Measurements from ENCODE around the gene LRG1. TPM values are rescaled to one million over a fixed set of nuclear protein-coding genes. Genes with fewer than 3 reads are reported as not detected.

LRG1 gene
- total RNA-seq, 1 experiment from 2014 or later = 0.08 TPM

GRCh38 chr19:4492337-4493103, 47.3 kb downstream of the LRG1 start:
- DNase-seq (ENCODE audit: low read depth, low spot score) = no peak
- no peak overlapping the region for H3K27ac ChIP-seq (ENCODE audit: low read length)
- no peaks in the 10 kb centered on the region for H3K9me3 ChIP-seq (ENCODE audit: control insufficient read depth, insufficient read depth, low read depth, low read length)
- H3K4me1 ChIP-seq (ENCODE audit: control insufficient read depth, insufficient read depth, low read length) = no peaks in the 10 kb centered on the region
- ChIA-PET POLR2A (no interaction called here), CTCF (no interaction called here)
- intact Hi-C loops (cut with micrococcal nuclease; ENCODE audit: unreplicated experiment) = no loop called here
- H3K4me3 ChIP-seq (ENCODE audit: low read depth in 2 of 2, low read length in 2 of 2) = no peak overlapping the region
- no peak for ATAC-seq
- no peak for TF ChIP-seq TCF7L2 (IDR thresholded peaks at IDR 0.05; ENCODE audit: low read depth, low read length)
- no peak for TF ChIP-seq REST (IDR thresholded peaks at IDR 0.05; ENCODE audit: insufficient read depth in 1 of 2, low read depth in 2 of 2, low read length in 1 of 2)
- no peak for TF ChIP-seq CTCF (IDR thresholded peaks at IDR 0.05)
- no peak for TF ChIP-seq POLR2AphosphoS5 (IDR thresholded peaks at IDR 0.05; ENCODE audit: low read depth, low read length)
- TF ChIP-seq SIN3A (IDR thresholded peaks at IDR 0.05; ENCODE audit: borderline replicate concordance, insufficient read depth, low read depth, low read length) = no peak
- H3K27me3 ChIP-seq (ENCODE audit: control insufficient read depth, insufficient read depth, low read length) = no peaks in the 10 kb centered on the region
- in situ Hi-C loops (cut with HindIII; ENCODE audit: low pct_unique_long_range_greater_than_20kb, low sequenced_read_pairs) = no loop called here
- H3K36me3 ChIP-seq (ENCODE audit: control insufficient read depth, insufficient read depth, low read length) = no peaks in the 10 kb centered on the region
- BruUV-seq (replicated peaks) = no TSS peak

GRCh38 chr19:4491446-4491845, 48.4 kb downstream of the LRG1 start:
- H3K4me1 ChIP-seq (ENCODE audit: control insufficient read depth, insufficient read depth, low read length) = no peaks in the 10 kb centered on the region
- TF ChIP-seq SIN3A (IDR thresholded peaks at IDR 0.05; ENCODE audit: borderline replicate concordance, insufficient read depth, low read depth, low read length) = no peak
- intact Hi-C loops (cut with micrococcal nuclease; ENCODE audit: unreplicated experiment) = no loop called here
- no peaks in the 10 kb centered on the region for H3K36me3 ChIP-seq (ENCODE audit: control insufficient read depth, insufficient read depth, low read length)
- H3K27ac ChIP-seq (ENCODE audit: low read length) = no peak overlapping the region
- CTCF ChIA-PET = no interaction called here
- ATAC-seq (no peak), DNase-seq (ENCODE audit: low read depth, low spot score) (no peak)
- H3K4me3 ChIP-seq (ENCODE audit: low read depth in 2 of 2, low read length in 2 of 2) = no peak overlapping the region
- no peaks in the 10 kb centered on the region for H3K9me3 ChIP-seq (ENCODE audit: control insufficient read depth, insufficient read depth, low read depth, low read length)
- POLR2A ChIA-PET = interaction anchor here (0.6 kb wide), 1 partner anchor 27 kb away, joined by 4 read pairs; no protein-coding TSS in a partner anchor
- H3K27me3 ChIP-seq (ENCODE audit: control insufficient read depth, insufficient read depth, low read length) = no peaks in the 10 kb centered on the region
- in situ Hi-C loops (cut with HindIII; ENCODE audit: low pct_unique_long_range_greater_than_20kb, low sequenced_read_pairs) = no loop called here
- BruUV-seq (replicated peaks) = no TSS peak

GRCh38 chr19:4488496-4488895, 51.3 kb downstream of the LRG1 start:
- H3K9me3 ChIP-seq (ENCODE audit: control insufficient read depth, insufficient read depth, low read depth, low read length) = no peaks in the 10 kb centered on the region
- in situ Hi-C loops (cut with HindIII; ENCODE audit: low pct_unique_long_range_greater_than_20kb, low sequenced_read_pairs) = no loop called here
- no peak overlapping the region for H3K27ac ChIP-seq (ENCODE audit: low read length)
- no peaks in the 10 kb centered on the region for H3K27me3 ChIP-seq (ENCODE audit: control insufficient read depth, insufficient read depth, low read length)
- no TSS peak for BruUV-seq (replicated peaks)
- ChIA-PET POLR2A (interaction anchor here (0.7 kb wide), 1 partner anchor 28 kb away, joined by 3 read pairs; no protein-coding TSS in a partner anchor), CTCF (no interaction called here)
- intact Hi-C loops (cut with micrococcal nuclease; ENCODE audit: unreplicated experiment) = no loop called here
- no peaks in the 10 kb centered on the region for H3K36me3 ChIP-seq (ENCODE audit: control insufficient read depth, insufficient read depth, low read length)
- ATAC-seq (no peak), DNase-seq (ENCODE audit: low read depth, low spot score) (no peak)
- H3K4me3 ChIP-seq (ENCODE audit: low read depth in 2 of 2, low read length in 2 of 2) = no peak overlapping the region
- no peak for TF ChIP-seq REST (IDR thresholded peaks at IDR 0.05; ENCODE audit: insufficient read depth in 1 of 2, low read depth in 2 of 2, low read length in 1 of 2)
- no peaks in the 10 kb centered on the region for H3K4me1 ChIP-seq (ENCODE audit: control insufficient read depth, insufficient read depth, low read length)
